Left ventricle myocardium inferior (tissue), 1 donor: Measurements from ENCODE around the gene SCTR. TPM values are rescaled to one million over a fixed set of nuclear protein-coding genes. Genes with fewer than 3 reads are reported as not detected.

Source experiments
- DNase-seq: peaks from one replicate; pipeline ENCODE4 v3.0.0-alpha.2; 2020
- H3K27ac ChIP-seq: fragments of 200-600 bp; replicated peaks from 2 replicates; pipeline ENCODE4 v1.8.0; 2021
- H3K27me3 ChIP-seq: fragments of 200-600 bp; 2 replicates; pipeline ENCODE4 v1.8.0; 2021; ENCODE audit warnings: low read depth
- H3K36me3 ChIP-seq: fragments of 200-600 bp; 2 replicates; pipeline ENCODE4 v1.8.0; 2021
- H3K4me1 ChIP-seq: fragments of 200-600 bp; 2 replicates; pipeline ENCODE4 v1.8.0; 2021
- H3K4me3 ChIP-seq: fragments of 200-600 bp; 2 replicates; pipeline ENCODE4 v1.8.0; 2021; ENCODE audit warnings: mild to moderate bottlenecking, moderate library complexity
- H3K9me3 ChIP-seq: fragments of 200-600 bp; replicated peaks from 2 replicates; pipeline ENCODE4 v1.8.0; 2021
- CTCF ChIP-seq: fragments of 200-600 bp; IDR thresholded peaks from 2 replicates; pipeline ENCODE4 v1.8.0; 2021; ENCODE audit warnings: antibody characterized with exemption, mild to moderate bottlenecking, borderline replicate concordance
- intact Hi-C: fragments of 100-400 bp; cut with micrococcal nuclease; formaldehyde crosslinking; loops from one replicate; pipeline ENCODE4 v1.11.0; 2022
- total RNA-seq: library from RNA; stranded (reverse); fragmentation: NEBNext Ultra II Directional; extraction: Animal tissue kit (Norgen Biotek cat#: 25700); gene quantifications from one replicate; pipeline ENCODE4 v1.2.1, GENCODE V29; 2021
- donor health status: DM: no; HTN: yes; CAD: no; lungs with severe emphysema.

SCTR gene
- total RNA-seq, 1 donor from 2014 or later: 1.2 TPM

GRCh38 chr2:119480184-119480583, 44.1 kb downstream of the SCTR start:
- no peak for TF ChIP-seq CTCF
- Histone ChIP-seq H3K4me1 (peaks cover 65% of the 10 kb centered on the region), H3K36me3 (no peaks in the 10 kb centered on the region), H3K27me3 (peaks cover 13% of the 10 kb centered on the region), H3K27ac (peak overlapping the region; percentile 92), H3K4me3 (no peak overlapping the region), H3K9me3 (no peaks in the 10 kb centered on the region)
- no peak for DNase-seq
- intact Hi-C loops: no loop called here

GRCh38 chr2:119478978-119479295, 45.3 kb downstream of the SCTR start:
- Histone ChIP-seq H3K9me3 (no peaks in the 10 kb centered on the region), H3K4me1 (peaks cover 65% of the 10 kb centered on the region), H3K27me3 (peaks cover 13% of the 10 kb centered on the region), H3K4me3 (no peak overlapping the region), H3K36me3 (no peaks in the 10 kb centered on the region), H3K27ac (no peak overlapping the region)
- TF ChIP-seq CTCF: no peak
- no peak for DNase-seq
- intact Hi-C loops: loop anchor here (5.0 kb wide), 1 partner anchor 72 kb away; no protein-coding TSS in a partner anchor

GRCh38 chr2:119478188-119478977, 45.9 kb downstream of the SCTR start:
- no peak overlapping the region for H3K4me3 ChIP-seq
- peaks cover 61% of the 10 kb centered on the region for H3K4me1 ChIP-seq
- intact Hi-C loops: loop anchor here (5.0 kb wide), 1 partner anchor 71 kb away; no protein-coding TSS in a partner anchor
- no peak for DNase-seq
- no peaks in the 10 kb centered on the region for H3K36me3 ChIP-seq
- no peaks in the 10 kb centered on the region for H3K9me3 ChIP-seq
- TF ChIP-seq CTCF: no peak
- peaks cover 13% of the 10 kb centered on the region for H3K27me3 ChIP-seq
- no peak overlapping the region for H3K27ac ChIP-seq

GRCh38 chr2:119477113-119477505, 47.2 kb downstream of the SCTR start:
- H3K4me3 ChIP-seq: no peak overlapping the region
- H3K36me3 ChIP-seq: no peaks in the 10 kb centered on the region
- intact Hi-C loops: loop anchor here (5.0 kb wide), 1 partner anchor 70 kb away; no protein-coding TSS in a partner anchor
- peaks cover 48% of the 10 kb centered on the region for H3K4me1 ChIP-seq
- no peak for DNase-seq
- no peak overlapping the region for H3K27ac ChIP-seq
- peaks cover 13% of the 10 kb centered on the region for H3K27me3 ChIP-seq
- TF ChIP-seq CTCF: no peak
- H3K9me3 ChIP-seq: no peaks in the 10 kb centered on the region

GRCh38 chr2:119476301-119477112, 47.8 kb downstream of the SCTR start:
- peak; percentile 97 for TF ChIP-seq CTCF
- H3K27ac ChIP-seq: peak overlapping the region; percentile 85
- H3K27me3 ChIP-seq: peaks cover 13% of the 10 kb centered on the region
- DNase-seq: peak; percentile 42
- intact Hi-C loops: loop anchor here (5.0 kb wide), 1 partner anchor 69 kb away; no protein-coding TSS in a partner anchor
- H3K4me1 ChIP-seq: peaks cover 42% of the 10 kb centered on the region
- no peak overlapping the region for H3K4me3 ChIP-seq
- H3K9me3 ChIP-seq: no peaks in the 10 kb centered on the region
- H3K36me3 ChIP-seq: no peaks in the 10 kb centered on the region
